K562 (cell line): ENCODE measurements around the gene SFMBT2.

ENCODE experiments used
- FOXK2 ChIP-seq, 2 experiments: fragments of 450-650 bp; IDR thresholded peaks in 1 of 2; conservative IDR thresholded peaks in 1 of 2; 2 replicates each; pipeline ENCODE4 v1.6.1; 2016; ENCODE audit warnings: low read depth in 2 of 2, mild to moderate bottlenecking in 1 of 2
- MYC ChIP-seq, 2 experiments: fragments of 250-450 bp in 1 of 2; sonication (Bioruptor Pico) in 1 of 2; IDR thresholded peaks; 2 replicates each; pipeline versions ENCODE4 v1.5.1 to v1.6.1; 2012 to 2021; ENCODE audit warnings: low read depth in 2 of 2, borderline replicate concordance in 1 of 2, improper control_type of control experiment in 1 of 2, low read length in 1 of 2, mild to moderate bottlenecking in 1 of 2, moderate library complexity in 1 of 2
- RFX5 ChIP-seq: IDR thresholded peaks from 2 replicates; pipeline ENCODE4 v1.6.1; 2011; ENCODE audit warnings: low read depth, mild to moderate bottlenecking, improper control_type of control experiment, low read length

DNA sequence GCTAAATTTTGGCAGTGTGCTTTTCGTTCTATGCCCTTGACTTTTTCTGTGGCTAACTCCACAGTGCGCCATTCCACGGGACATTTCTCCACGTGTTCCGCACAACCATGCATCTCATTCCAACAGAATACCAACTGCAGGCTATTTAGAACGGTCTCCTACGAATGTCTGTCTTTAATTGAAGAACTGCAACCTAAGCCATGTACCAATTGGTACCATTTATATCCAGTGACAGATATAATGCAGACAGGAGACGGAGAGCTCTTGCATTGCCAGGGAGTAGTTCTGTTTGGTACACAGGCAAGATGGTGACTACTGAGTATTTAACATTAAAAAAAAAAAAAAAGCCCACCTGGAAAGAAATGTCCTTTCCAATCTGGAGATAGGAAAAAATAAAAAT lies 9.1 kb downstream of the SFMBT2 start:
- TF ChIP-seq RFX5 (no peak), FOXK2 (conservative IDR thresholded peaks at IDR 0.05 in 1 of 2, IDR thresholded peaks at IDR 0.05 in 1 of 2; ENCODE audit: low read depth in 2 of 2) (no peak), MYC (IDR thresholded peaks at IDR 0.05; ENCODE audit: low read depth, low read length) (no peak), MYC (CRISPR knock-in tag; IDR thresholded peaks at IDR 0.05; ENCODE audit: borderline replicate concordance, low read depth) (no peak)
